ENCODE measurements around the gene RAF1. TPM values are rescaled to one million over a fixed set of nuclear protein-coding genes. Genes with fewer than 3 reads are reported as not detected.
A peak's percentile ranks its signal among the peaks of the same experiment; 100 is the strongest.

RAF1 gene
- polyA plus RNA-seq, 2 of the 4 experiments (the other 2 are of a cell fraction) = 56.2 to 94.6 TPM

- Histone ChIP-seq H3K4me3 (no peak overlapping the region), H3K9me3 (no peaks in the 10 kb centered on the region), H3K4me1 (peaks cover 24% of the 10 kb centered on the region; the same call in 2 of the 3 replicates), H3K27ac (peak overlapping the region; percentile 8 to 59; a peak in 2 of 6 replicates), H3K4me2 (no peak overlapping the region)
- 90% methylated on average over 4 of the region's 4 CpGs for WGBS (ENCODE audit: missing lambda C conversion rate)
- ChIA-PET POLR2A (interaction anchor here (1.0 to 1.9 kb wide), 2 partner anchors 17 kb away, joined by 3 to 13 read pairs; partner anchors contain the start of gene RAF1), CTCF (interaction anchor here (0.6 to 1.6 kb wide), 3 partner anchors 11 to 124 kb away, joined by 3 to 4 read pairs (median 3); partner anchors contain the start of gene MKRN2)
- no peak for FAIRE-seq
- no peak for ATAC-seq
- DNase-seq (ENCODE audit: low read depth in 1 of 2, low spot score in 1 of 2) = no peak
- TF ChIP-seq ZFP36 (IDR thresholded peaks at IDR 0.05; ENCODE audit: borderline replicate concordance, partially characterized antibody) (no peak), CHD2 (IDR thresholded peaks at IDR 0.05; ENCODE audit: low read length, partially characterized antibody) (no peak), E2F6 (IDR thresholded peaks at IDR 0.05; ENCODE audit: borderline replicate concordance, low read depth) (no peak), HOXB5 (CRISPR knock-in tag; IDR thresholded peaks at IDR 0.05) (no peak), EP300 (IDR thresholded peaks at IDR 0.05) (no peak), FOXS1 (CRISPR knock-in tag; IDR thresholded peaks at IDR 0.05) (no peak), CBX2 (IDR thresholded peaks at IDR 0.05; ENCODE audit: borderline replicate concordance, low read depth) (no peak), RFX5 (IDR thresholded peaks at IDR 0.05) (no peak), TFCP2L1 (CRISPR knock-in tag; IDR thresholded peaks at IDR 0.05) (no peak), NPAS2 (CRISPR knock-in tag; IDR thresholded peaks at IDR 0.05; ENCODE audit: borderline replicate concordance) (no peak), RARB (CRISPR knock-in tag; IDR thresholded peaks at IDR 0.05) (no peak)
- TF ChIP-seq, protein P1, sequence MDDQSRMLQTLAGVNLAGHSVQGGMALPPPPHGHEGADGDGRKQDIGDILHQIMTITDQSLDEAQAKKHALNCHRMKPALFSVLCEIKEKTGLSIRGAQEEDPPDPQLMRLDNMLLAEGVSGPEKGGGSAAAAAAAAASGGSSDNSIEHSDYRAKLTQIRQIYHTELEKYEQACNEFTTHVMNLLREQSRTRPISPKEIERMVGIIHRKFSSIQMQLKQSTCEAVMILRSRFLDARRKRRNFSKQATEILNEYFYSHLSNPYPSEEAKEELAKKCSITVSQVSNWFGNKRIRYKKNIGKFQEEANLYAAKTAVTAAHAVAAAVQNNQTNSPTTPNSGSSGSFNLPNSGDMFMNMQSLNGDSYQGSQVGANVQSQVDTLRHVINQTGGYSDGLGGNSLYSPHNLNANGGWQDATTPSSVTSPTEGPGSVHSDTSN (IDR thresholded peaks at IDR 0.05) = no peak
- TF ChIP-seq, protein P2, sequence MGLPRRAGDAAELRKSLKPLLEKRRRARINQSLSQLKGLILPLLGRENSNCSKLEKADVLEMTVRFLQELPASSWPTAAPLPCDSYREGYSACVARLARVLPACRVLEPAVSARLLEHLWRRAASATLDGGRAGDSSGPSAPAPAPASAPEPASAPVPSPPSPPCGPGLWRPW (IDR thresholded peaks at IDR 0.05) = no peak
Observed at GRCh38 chr3:12681089-12681942, 17.4 kb upstream of the RAF1 start.

DNA sequence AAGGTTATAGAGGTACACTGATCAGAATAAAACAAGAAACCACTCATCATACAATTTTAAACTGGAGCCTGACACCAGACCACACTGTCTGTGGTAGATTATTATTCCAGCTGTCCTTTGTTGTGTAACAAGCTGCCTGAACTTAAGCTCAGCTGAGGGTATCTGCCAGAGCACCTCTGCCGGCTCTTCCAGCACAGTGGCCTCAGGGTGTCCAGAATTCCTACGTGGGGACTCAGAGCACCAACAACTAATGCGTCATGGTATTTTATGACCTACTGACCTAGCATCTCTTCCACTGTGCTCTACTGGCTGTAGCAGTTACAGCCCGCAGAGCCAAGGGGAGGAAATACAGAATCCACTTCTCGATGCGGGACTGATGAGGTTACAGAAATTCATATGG, 15.6 kb upstream of the RAF1 start:
- POLR2A ChIA-PET = interaction anchor here (1.9 kb wide), 1 partner anchor 15 kb away, joined by 13 read pairs; the partner anchor contains the start of gene RAF1

DNA sequence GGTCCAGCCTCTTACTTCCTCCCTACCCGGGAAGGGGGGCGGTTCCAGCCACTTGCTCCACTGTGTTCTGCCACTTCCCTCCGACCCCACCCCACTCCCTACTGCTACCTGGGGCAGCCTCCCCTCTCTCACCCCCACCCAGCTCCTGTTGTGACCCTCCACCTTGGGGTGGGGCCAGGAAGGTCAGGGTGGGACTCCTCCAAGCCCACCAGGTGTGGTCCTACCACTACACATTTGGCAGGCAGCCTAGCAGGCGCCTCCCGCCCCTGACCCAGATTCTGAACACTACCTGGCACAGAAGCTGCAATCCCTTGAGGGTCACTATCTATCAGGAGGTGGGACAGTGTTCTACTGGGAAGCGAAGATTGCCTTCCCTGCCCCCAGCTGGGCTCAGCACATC, 13.7 kb upstream of the RAF1 start:
- ChIA-PET CTCF (interaction anchor here (0.9 to 1.4 kb wide), 2 partner anchors 29 to 110 kb away, joined by 3 read pairs; no protein-coding TSS in a partner anchor), POLR2A (interaction anchor here (0.7 to 1.4 kb wide), 2 partner anchors 13 to 164 kb away, joined by 3 to 4 read pairs; partner anchors contain the start of gene RAF1)
- H3K4me1 ChIP-seq = peaks cover 26% of the 10 kb centered on the region; the same call in 2 of the 3 replicates
- WGBS (ENCODE audit: missing lambda C conversion rate) = 80% methylated on average over 5 of the region's 6 CpGs
- FAIRE-seq = no peak
- no peak overlapping the region for H3K4me3 ChIP-seq
- H3K9me3 ChIP-seq = no peaks in the 10 kb centered on the region
- peak overlapping the region in 1 of 2 experiments; percentile 60; a peak in 2 of 6 replicates for H3K27ac ChIP-seq
- no peak for ATAC-seq
- DNase-seq (ENCODE audit: low read depth in 1 of 2, low spot score in 1 of 2) = no peak
- no peak overlapping the region for H3K4me2 ChIP-seq
- TF ChIP-seq EP300 (IDR thresholded peaks at IDR 0.05) = no peak
- no peak for TF ChIP-seq USF2 (IDR thresholded peaks at IDR 0.05)
- no peak for TF ChIP-seq RAD21 (conservative IDR thresholded peaks at IDR 0.05 in 1 of 2, IDR thresholded peaks at IDR 0.05 in 1 of 2)
- TF ChIP-seq, protein P3, sequence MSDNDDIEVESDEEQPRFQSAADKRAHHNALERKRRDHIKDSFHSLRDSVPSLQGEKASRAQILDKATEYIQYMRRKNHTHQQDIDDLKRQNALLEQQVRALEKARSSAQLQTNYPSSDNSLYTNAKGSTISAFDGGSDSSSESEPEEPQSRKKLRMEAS (IDR thresholded peaks at IDR 0.05) = no peak
- TF ChIP-seq BHLHE40 (IDR thresholded peaks at IDR 0.05; ENCODE audit: low read depth, low read length) = no peak
- no peak for TF ChIP-seq MYC (IDR thresholded peaks at IDR 0.05; ENCODE audit: borderline replicate concordance, low read length)
- TF ChIP-seq RARB (CRISPR knock-in tag; IDR thresholded peaks at IDR 0.05) = no peak
- TF ChIP-seq, protein P4, sequence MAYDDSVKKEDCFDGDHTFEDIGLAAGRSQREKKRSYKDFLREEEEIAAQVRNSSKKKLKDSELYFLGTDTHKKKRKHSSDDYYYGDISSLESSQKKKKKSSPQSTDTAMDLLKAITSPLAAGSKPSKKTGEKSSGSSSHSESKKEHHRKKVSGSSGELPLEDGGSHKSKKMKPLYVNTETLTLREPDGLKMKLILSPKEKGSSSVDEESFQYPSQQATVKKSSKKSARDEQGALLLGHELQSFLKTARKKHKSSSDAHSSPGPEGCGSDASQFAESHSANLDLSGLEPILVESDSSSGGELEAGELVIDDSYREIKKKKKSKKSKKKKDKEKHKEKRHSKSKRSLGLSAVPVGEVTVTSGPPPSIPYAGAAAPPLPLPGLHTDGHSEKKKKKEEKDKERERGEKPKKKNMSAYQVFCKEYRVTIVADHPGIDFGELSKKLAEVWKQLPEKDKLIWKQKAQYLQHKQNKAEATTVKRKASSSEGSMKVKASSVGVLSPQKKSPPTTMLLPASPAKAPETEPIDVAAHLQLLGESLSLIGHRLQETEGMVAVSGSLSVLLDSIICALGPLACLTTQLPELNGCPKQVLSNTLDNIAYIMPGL (CRISPR knock-in tag; IDR thresholded peaks at IDR 0.05; ENCODE audit: borderline replicate concordance) = no peak
- TF ChIP-seq PHF8 (IDR thresholded peaks at IDR 0.05; ENCODE audit: borderline replicate concordance, low read depth) = no peak

More for the DNA sequence above, 15.6 kb upstream of the RAF1 start:
- DNase-seq (ENCODE audit: low read depth in 1 of 2, low spot score in 1 of 2) (peak; percentile 73 to 89), ATAC-seq (peak; percentile 96 to 97), FAIRE-seq (no peak)
- peak overlapping the region; percentile 24 to 63; a peak in 4 of 6 replicates for H3K27ac ChIP-seq
- H3K4me3 ChIP-seq = no peak overlapping the region
- CTCF ChIA-PET = interaction anchor here (1.0 to 1.6 kb wide), 4 partner anchors 17 to 101 kb away, joined by 3 to 4 read pairs (median 4); no protein-coding TSS in a partner anchor
- TF ChIP-seq RAD21 (conservative IDR thresholded peaks at IDR 0.05 in 1 of 2, IDR thresholded peaks at IDR 0.05 in 1 of 2) = peak in 1 of 2 experiments; percentile 8; a peak in 1 of 5 replicates
- no peak for TF ChIP-seq ESRRA (IDR thresholded peaks at IDR 0.05; ENCODE audit: borderline replicate concordance, low read length)
- TF ChIP-seq CEBPB (IDR thresholded peaks at IDR 0.05) = peak in 1 of 2 experiments; percentile 61; a peak in 1 of 4 replicates
- TF ChIP-seq, protein P1 (IDR thresholded peaks at IDR 0.05) = peak; percentile 35; the same call in 1 of the 2 replicates
- no peak for TF ChIP-seq FOSL2 (IDR thresholded peaks at IDR 0.05)
- TF ChIP-seq FOSL2 (CRISPR knock-in tag; IDR thresholded peaks at IDR 0.05) = peak; percentile 75
- no peaks in the 10 kb centered on the region for H3K9me3 ChIP-seq
- 23% methylated on average over 6 of the region's 6 CpGs for WGBS (ENCODE audit: missing lambda C conversion rate)
- peaks cover 26% of the 10 kb centered on the region; the same call in 2 of the 3 replicates for H3K4me1 ChIP-seq
- H3K4me2 ChIP-seq = peak overlapping the region; percentile 26

Measured in A549 (cell line).